ENCODE measurements around the gene OR1L1.

Gene OR1L1, protein sequence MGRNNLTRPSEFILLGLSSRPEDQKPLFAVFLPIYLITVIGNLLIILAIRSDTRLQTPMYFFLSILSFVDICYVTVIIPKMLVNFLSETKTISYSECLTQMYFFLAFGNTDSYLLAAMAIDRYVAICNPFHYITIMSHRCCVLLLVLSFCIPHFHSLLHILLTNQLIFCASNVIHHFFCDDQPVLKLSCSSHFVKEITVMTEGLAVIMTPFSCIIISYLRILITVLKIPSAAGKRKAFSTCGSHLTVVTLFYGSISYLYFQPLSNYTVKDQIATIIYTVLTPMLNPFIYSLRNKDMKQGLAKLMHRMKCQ

DNA sequence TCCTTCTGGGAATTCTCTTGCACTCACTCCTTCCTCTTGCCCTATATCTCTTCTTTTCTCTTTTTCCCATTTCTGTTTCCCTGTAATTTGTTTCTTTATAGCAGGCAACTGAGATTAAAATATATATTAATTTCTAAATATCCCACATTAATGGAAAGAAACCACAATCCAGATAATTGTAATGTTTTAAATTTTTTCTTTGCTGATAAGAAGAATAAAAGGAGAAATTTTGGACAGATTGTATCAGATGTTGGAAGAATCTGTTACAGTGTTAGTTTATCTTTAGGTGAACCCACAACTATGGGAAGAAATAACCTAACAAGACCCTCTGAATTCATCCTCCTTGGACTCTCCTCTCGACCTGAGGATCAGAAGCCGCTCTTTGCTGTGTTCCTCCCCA lies at the start of gene OR1L1:
OR1L1 (plus strand) TSS at position 301 of the 400 bp plus-strand sequence; CDS start at position 301, 0 bp downstream.
- Histone ChIP-seq H3K4me1 (ENCODE audit: control insufficient read depth, insufficient read depth, low read length) (no peaks in the 10 kb centered on the region), H3K36me3 (ENCODE audit: control insufficient read depth in 2 of 2, insufficient read depth in 2 of 2, low read length in 2 of 2) (no peaks in the 10 kb centered on the region), H3K4me3 (ENCODE audit: low read length in 2 of 2) (no peak within 1 kb of the TSS), H3K9me3 (ENCODE audit: control insufficient read depth in 2 of 2, low read length in 2 of 2) (peaks cover 0 to 7% of the 10 kb centered on the region in 2 donors), H3K9ac (ENCODE audit: low read length in 2 of 2) (no peak within 1 kb of the TSS), H3K27me3 (ENCODE audit: control insufficient read depth in 1 of 2, insufficient read depth in 2 of 2, low read length in 2 of 2) (peaks cover 0 to 2% of the 10 kb centered on the region in 2 donors), H3K27ac (ENCODE audit: low read length) (no peak within 1 kb of the TSS)

DNA sequence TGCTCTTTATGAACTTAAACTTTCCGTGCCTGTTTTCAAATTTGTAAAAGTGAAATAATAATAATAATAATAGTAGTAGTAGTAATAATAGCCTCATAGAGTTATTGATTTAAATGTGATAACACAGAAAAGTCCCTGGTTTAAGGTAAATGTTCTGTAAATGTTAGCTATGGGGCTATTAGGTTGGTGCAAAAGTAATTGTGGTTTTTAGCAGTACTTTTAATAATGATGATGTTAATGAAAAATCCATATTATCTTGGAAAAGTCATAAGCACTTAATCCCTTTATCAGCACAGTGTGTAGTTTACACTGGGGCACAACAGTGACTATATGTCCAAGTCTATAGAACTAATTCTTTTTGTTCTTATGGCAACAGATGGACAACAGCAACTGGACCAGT lies 47.2 kb upstream of the OR1L1 start, which contains the start of gene OR1Q1:
OR1Q1 (plus strand) TSS at position 377 of the 400 bp plus-strand sequence; CDS start at position 377, 0 bp downstream.
- Histone ChIP-seq H3K27ac (ENCODE audit: low read length) (no peak within 1 kb of the TSS), H3K9me3 (ENCODE audit: control insufficient read depth in 2 of 2, low read length in 2 of 2) (no peaks in the 10 kb centered on the region), H3K4me1 (ENCODE audit: control insufficient read depth, insufficient read depth, low read length) (no peaks in the 10 kb centered on the region), H3K27me3 (ENCODE audit: control insufficient read depth in 1 of 2, insufficient read depth in 2 of 2, low read length in 2 of 2) (no peaks in the 10 kb centered on the region), H3K36me3 (ENCODE audit: control insufficient read depth in 2 of 2, insufficient read depth in 2 of 2, low read length in 2 of 2) (no peaks in the 10 kb centered on the region), H3K9ac (ENCODE audit: low read length in 2 of 2) (no peak within 1 kb of the TSS), H3K4me3 (ENCODE audit: low read length in 2 of 2) (no peak within 1 kb of the TSS)

DNA sequence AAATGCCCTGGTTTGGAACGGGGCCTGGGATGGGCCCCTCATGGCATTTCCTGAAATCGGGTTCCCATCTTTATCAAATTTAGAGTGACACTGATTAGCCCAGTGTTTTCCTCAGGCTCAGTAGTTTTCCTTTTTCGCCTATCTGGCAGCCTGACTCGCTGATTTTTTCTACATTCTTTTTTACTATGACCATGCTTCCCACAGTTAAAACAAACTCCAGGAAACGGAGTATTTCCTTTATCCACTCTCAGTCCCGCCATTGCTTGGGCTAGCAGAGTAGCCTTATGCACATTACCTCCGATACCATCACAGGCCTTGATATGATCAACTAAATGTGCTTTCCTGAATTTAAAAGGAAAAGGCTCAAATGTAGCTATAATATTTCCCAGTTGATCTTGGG lies 41.5 kb upstream of the OR1L1 start:
- Histone ChIP-seq H3K9me3 (ENCODE audit: control insufficient read depth in 2 of 2, low read length in 2 of 2) (no peaks in the 10 kb centered on the region), H3K36me3 (ENCODE audit: control insufficient read depth in 2 of 2, insufficient read depth in 2 of 2, low read length in 2 of 2) (no peaks in the 10 kb centered on the region), H3K9ac (ENCODE audit: low read length in 2 of 2) (no peak overlapping the region), H3K4me1 (ENCODE audit: control insufficient read depth, insufficient read depth, low read length) (no peaks in the 10 kb centered on the region), H3K27me3 (ENCODE audit: control insufficient read depth in 1 of 2, insufficient read depth in 2 of 2, low read length in 2 of 2) (no peaks in the 10 kb centered on the region), H3K27ac (ENCODE audit: low read length) (no peak overlapping the region), H3K4me3 (ENCODE audit: low read length in 2 of 2) (no peak overlapping the region)

DNA sequence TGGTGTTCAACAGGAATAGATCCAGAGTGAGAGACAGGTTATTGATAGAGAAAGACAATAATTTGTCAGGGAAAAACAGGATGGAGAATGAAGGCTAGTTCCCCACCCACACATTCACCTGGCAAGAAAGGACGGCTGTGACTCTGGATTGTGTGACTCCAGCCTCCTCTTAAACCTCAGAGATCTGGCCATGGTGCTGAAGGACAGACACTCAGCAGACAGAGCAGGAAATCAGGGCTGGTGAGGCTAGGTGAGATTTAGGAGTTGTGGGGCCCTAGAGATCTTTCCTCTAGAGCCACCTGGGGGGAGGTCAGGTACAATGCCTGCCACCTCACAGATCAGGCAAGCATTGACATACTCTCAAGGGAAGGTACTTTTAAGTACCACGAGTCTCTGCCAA lies 19.3 kb upstream of the OR1L1 start:
- H3K27ac ChIP-seq (ENCODE audit: low read length) = no peak overlapping the region
- H3K36me3 ChIP-seq (ENCODE audit: control insufficient read depth in 2 of 2, insufficient read depth in 2 of 2, low read length in 2 of 2) = no peaks in the 10 kb centered on the region
- H3K9me3 ChIP-seq (ENCODE audit: control insufficient read depth in 2 of 2, low read length in 2 of 2) = peaks cover 0 to 19% of the 10 kb centered on the region in 2 donors
- no peaks in the 10 kb centered on the region for H3K27me3 ChIP-seq (ENCODE audit: control insufficient read depth in 1 of 2, insufficient read depth in 2 of 2, low read length in 2 of 2)
- no peaks in the 10 kb centered on the region for H3K4me1 ChIP-seq (ENCODE audit: control insufficient read depth, insufficient read depth, low read length)
- H3K4me3 ChIP-seq (ENCODE audit: low read length in 2 of 2) = no peak overlapping the region
- no peak overlapping the region for H3K9ac ChIP-seq (ENCODE audit: low read length in 2 of 2)

DNA sequence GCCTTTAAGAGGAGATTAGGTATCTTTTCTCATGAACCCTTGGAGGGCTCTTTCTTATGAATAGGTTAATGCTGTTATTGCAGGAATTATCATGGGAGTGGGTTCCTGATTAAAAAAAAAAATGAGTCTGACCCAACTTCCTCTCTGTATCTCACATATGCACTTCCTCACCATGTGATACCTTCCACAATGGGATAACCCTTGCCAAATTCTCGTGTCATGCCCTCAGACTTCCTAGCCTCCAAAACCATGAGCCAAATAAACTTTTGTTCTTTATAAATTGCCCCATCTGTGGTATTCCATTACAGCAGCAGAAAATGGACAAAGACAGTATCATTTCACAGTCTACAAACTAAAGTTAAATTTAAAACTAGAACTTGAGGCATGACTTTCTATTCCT lies 5.1 kb upstream of the OR1L1 start:
- H3K4me3 ChIP-seq (ENCODE audit: low read length in 2 of 2) = no peak overlapping the region
- H3K27ac ChIP-seq (ENCODE audit: low read length) = no peak overlapping the region
- no peaks in the 10 kb centered on the region for H3K36me3 ChIP-seq (ENCODE audit: control insufficient read depth in 2 of 2, insufficient read depth in 2 of 2, low read length in 2 of 2)
- H3K4me1 ChIP-seq (ENCODE audit: control insufficient read depth, insufficient read depth, low read length) = no peaks in the 10 kb centered on the region
- no peaks in the 10 kb centered on the region for H3K27me3 ChIP-seq (ENCODE audit: control insufficient read depth in 1 of 2, insufficient read depth in 2 of 2, low read length in 2 of 2)
- H3K9ac ChIP-seq (ENCODE audit: low read length in 2 of 2) = no peak overlapping the region
- H3K9me3 ChIP-seq (ENCODE audit: control insufficient read depth in 2 of 2, low read length in 2 of 2) = no peaks in the 10 kb centered on the region

DNA sequence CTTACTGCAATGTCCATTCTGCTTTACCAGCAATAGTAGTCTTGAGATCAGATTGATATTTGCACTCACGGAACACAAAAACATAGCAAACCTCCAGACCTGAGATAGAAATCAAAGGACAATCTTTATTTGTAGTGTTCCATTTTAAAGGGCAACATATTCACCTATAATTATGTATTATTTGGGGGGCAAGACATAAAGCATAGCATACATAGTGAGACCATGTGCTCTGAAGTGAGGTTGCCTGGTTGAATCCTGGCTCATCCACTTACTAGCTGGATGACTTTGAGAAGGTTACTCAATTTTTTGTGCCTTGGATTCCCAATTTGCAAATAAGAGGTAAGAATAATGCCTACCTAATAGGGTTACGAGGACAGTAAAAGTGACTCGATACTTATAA lies 4.0 kb upstream of the OR1L1 start, which contains the start of gene OR1B1:
OR1B1 (minus strand) TSS at position 101 of the 400 bp plus-strand sequence.
- no peak within 1 kb of the TSS for H3K9ac ChIP-seq (ENCODE audit: low read length in 2 of 2)
- H3K4me1 ChIP-seq (ENCODE audit: control insufficient read depth, insufficient read depth, low read length) = no peaks in the 10 kb centered on the region
- H3K27me3 ChIP-seq (ENCODE audit: control insufficient read depth in 1 of 2, insufficient read depth in 2 of 2, low read length in 2 of 2) = peaks cover 0 to 2% of the 10 kb centered on the region in 2 donors
- no peak within 1 kb of the TSS for H3K4me3 ChIP-seq (ENCODE audit: low read length in 2 of 2)
- no peaks in the 10 kb centered on the region for H3K9me3 ChIP-seq (ENCODE audit: control insufficient read depth in 2 of 2, low read length in 2 of 2)
- no peaks in the 10 kb centered on the region for H3K36me3 ChIP-seq (ENCODE audit: control insufficient read depth in 2 of 2, insufficient read depth in 2 of 2, low read length in 2 of 2)
- H3K27ac ChIP-seq (ENCODE audit: low read length) = no peak within 1 kb of the TSS

DNA sequence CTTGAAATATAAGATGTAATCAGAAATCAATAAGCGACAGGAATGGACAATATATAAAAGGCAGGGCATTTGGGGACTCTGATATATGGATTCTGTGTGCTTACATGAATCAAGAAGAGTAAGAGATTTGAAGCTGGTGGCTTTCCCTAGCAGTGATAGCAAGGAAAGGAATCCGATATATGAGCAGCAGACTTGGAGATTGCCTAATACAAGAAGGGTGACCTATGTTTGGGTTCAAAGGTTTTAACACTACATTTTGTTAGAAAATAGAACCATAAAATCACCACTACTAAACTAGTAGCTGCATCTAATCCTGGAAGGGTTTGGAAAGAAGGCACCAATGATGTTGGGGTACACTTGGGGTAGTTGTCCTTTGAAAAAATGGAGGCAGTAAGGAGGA lies 11.0 kb downstream of the OR1L1 start:
- Histone ChIP-seq H3K4me1 (ENCODE audit: control insufficient read depth, insufficient read depth, low read length) (no peaks in the 10 kb centered on the region), H3K27me3 (ENCODE audit: control insufficient read depth in 1 of 2, insufficient read depth in 2 of 2, low read length in 2 of 2) (no peaks in the 10 kb centered on the region), H3K36me3 (ENCODE audit: control insufficient read depth in 2 of 2, insufficient read depth in 2 of 2, low read length in 2 of 2) (no peaks in the 10 kb centered on the region), H3K27ac (ENCODE audit: low read length) (no peak overlapping the region), H3K9me3 (ENCODE audit: control insufficient read depth in 2 of 2, low read length in 2 of 2) (peaks cover 3 to 10% of the 10 kb centered on the region in 2 donors), H3K9ac (ENCODE audit: low read length in 2 of 2) (no peak overlapping the region), H3K4me3 (ENCODE audit: low read length in 2 of 2) (no peak overlapping the region)

DNA sequence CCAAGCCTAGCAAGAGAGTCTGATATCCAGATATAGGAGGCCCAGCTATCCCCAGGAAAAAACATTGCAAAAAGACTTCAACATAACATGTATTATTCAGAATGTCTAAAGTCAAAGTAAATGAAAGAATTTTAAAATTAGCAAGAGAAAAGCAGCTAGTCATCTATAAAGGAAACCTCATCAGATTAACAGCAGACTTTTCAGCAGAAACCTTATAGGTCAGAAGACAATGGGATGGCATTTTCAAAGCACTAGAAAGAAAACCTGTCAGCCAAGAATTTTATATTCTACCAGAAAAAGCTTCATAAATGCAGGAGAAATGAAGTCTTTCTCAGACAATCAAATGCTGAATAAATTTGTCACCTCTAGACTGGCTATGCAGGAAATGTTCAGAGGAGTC lies 23.3 kb downstream of the OR1L1 start:
- H3K36me3 ChIP-seq (ENCODE audit: control insufficient read depth in 2 of 2, insufficient read depth in 2 of 2, low read length in 2 of 2) = no peaks in the 10 kb centered on the region
- H3K4me3 ChIP-seq (ENCODE audit: low read length in 2 of 2) = no peak overlapping the region
- no peak overlapping the region for H3K9ac ChIP-seq (ENCODE audit: low read length in 2 of 2)
- no peaks in the 10 kb centered on the region for H3K27me3 ChIP-seq (ENCODE audit: control insufficient read depth in 1 of 2, insufficient read depth in 2 of 2, low read length in 2 of 2)
- H3K4me1 ChIP-seq (ENCODE audit: control insufficient read depth, insufficient read depth, low read length) = no peaks in the 10 kb centered on the region
- peaks cover 0 to 7% of the 10 kb centered on the region in 2 donors for H3K9me3 ChIP-seq (ENCODE audit: control insufficient read depth in 2 of 2, low read length in 2 of 2)
- H3K27ac ChIP-seq (ENCODE audit: low read length) = no peak overlapping the region

DNA sequence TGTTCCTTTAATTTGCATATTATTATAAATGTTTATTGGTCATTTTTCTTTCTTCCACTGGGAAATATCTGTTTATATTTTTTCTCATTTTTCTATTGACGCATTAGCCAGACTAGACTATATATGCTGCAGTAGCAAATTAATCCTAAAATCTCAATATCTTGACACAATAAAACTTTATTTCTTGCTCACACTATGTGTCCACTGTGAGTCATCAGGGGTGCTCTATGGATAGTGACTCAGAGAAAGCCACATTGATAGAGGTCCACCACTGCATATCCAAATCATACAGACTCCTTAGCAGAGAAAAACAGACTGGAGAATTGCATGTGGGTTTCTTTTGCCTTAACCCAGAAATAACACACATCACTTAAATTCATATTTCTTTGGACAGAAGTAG lies 34.2 kb downstream of the OR1L1 start:
- Histone ChIP-seq H3K4me3 (ENCODE audit: low read length in 2 of 2) (no peak overlapping the region), H3K9ac (ENCODE audit: low read length in 2 of 2) (no peak overlapping the region), H3K27ac (ENCODE audit: low read length) (no peak overlapping the region), H3K9me3 (ENCODE audit: control insufficient read depth in 2 of 2, low read length in 2 of 2) (no peaks in the 10 kb centered on the region), H3K36me3 (ENCODE audit: control insufficient read depth in 2 of 2, insufficient read depth in 2 of 2, low read length in 2 of 2) (no peaks in the 10 kb centered on the region), H3K4me1 (ENCODE audit: control insufficient read depth, insufficient read depth, low read length) (no peaks in the 10 kb centered on the region), H3K27me3 (ENCODE audit: control insufficient read depth in 1 of 2, insufficient read depth in 2 of 2, low read length in 2 of 2) (no peaks in the 10 kb centered on the region)

Data from stomach smooth muscle (tissue), 2 donors.